ENCODE measurements around the gene LIMA1.

DNA sequence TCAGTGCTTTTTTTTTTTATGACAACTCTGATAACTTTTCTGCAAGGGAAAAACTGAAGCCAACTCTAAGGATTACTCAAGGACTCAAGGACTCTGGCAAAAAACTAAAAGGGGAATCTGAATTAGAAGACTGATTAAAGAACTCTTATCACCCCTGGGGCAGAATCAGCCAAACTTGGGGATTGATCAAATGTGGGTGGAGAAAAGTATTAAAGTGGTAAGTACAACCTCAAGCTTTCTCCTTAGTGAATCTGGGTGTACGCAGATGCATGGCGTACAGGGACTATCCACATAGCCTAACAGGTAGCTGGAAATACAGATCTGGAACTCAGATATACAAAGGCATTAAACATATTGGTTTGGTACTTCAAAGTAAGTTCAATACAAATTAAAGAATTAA is 7.3 kb downstream of the LIMA1 start:
- TF ChIP-seq, protein P1, sequence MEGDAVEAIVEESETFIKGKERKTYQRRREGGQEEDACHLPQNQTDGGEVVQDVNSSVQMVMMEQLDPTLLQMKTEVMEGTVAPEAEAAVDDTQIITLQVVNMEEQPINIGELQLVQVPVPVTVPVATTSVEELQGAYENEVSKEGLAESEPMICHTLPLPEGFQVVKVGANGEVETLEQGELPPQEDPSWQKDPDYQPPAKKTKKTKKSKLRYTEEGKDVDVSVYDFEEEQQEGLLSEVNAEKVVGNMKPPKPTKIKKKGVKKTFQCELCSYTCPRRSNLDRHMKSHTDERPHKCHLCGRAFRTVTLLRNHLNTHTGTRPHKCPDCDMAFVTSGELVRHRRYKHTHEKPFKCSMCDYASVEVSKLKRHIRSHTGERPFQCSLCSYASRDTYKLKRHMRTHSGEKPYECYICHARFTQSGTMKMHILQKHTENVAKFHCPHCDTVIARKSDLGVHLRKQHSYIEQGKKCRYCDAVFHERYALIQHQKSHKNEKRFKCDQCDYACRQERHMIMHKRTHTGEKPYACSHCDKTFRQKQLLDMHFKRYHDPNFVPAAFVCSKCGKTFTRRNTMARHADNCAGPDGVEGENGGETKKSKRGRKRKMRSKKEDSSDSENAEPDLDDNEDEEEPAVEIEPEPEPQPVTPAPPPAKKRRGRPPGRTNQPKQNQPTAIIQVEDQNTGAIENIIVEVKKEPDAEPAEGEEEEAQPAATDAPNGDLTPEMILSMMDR (IDR thresholded peaks at IDR 0.05 in 2 of 3, conservative IDR thresholded peaks at IDR 0.05 in 1 of 3; ENCODE audit: insufficient read depth in 2 of 3, low read depth in 1 of 3, low read length in 3 of 3), result no peak
- TF ChIP-seq ZNF76 (CRISPR knock-in tag; IDR thresholded peaks at IDR 0.05; ENCODE audit: borderline replicate concordance) (no peak), MAFG (tag; conservative IDR thresholded peaks at IDR 0.05) (no peak), PRPF4 (IDR thresholded peaks at IDR 0.05; ENCODE audit: insufficient read depth, low read depth, low read length, poor library complexity, severe bottlenecking) (no peak), POLR2A (conservative IDR thresholded peaks at IDR 0.05) (no peak), EGR1 (conservative IDR thresholded peaks at IDR 0.05) (no peak)
- TF ChIP-seq, protein P2, sequence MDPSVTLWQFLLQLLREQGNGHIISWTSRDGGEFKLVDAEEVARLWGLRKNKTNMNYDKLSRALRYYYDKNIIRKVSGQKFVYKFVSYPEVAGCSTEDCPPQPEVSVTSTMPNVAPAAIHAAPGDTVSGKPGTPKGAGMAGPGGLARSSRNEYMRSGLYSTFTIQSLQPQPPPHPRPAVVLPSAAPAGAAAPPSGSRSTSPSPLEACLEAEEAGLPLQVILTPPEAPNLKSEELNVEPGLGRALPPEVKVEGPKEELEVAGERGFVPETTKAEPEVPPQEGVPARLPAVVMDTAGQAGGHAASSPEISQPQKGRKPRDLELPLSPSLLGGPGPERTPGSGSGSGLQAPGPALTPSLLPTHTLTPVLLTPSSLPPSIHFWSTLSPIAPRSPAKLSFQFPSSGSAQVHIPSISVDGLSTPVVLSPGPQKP (CRISPR knock-in tag; IDR thresholded peaks at IDR 0.05), result no peak
- TF ChIP-seq, protein P3, sequence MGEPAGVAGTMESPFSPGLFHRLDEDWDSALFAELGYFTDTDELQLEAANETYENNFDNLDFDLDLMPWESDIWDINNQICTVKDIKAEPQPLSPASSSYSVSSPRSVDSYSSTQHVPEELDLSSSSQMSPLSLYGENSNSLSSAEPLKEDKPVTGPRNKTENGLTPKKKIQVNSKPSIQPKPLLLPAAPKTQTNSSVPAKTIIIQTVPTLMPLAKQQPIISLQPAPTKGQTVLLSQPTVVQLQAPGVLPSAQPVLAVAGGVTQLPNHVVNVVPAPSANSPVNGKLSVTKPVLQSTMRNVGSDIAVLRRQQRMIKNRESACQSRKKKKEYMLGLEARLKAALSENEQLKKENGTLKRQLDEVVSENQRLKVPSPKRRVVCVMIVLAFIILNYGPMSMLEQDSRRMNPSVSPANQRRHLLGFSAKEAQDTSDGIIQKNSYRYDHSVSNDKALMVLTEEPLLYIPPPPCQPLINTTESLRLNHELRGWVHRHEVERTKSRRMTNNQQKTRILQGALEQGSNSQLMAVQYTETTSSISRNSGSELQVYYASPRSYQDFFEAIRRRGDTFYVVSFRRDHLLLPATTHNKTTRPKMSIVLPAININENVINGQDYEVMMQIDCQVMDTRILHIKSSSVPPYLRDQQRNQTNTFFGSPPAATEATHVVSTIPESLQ (CRISPR knock-in tag; IDR thresholded peaks at IDR 0.05), result no peak
